SK-N-SH treated with all-trans-retinoic acid at 6 μM for 48 hours (cell line): ENCODE measurements around the gene PRKAR1B.

Experiments used
- ARNTL ChIP-seq: fragments of 450-650 bp; formaldehyde crosslinking; IDR thresholded peaks from 2 replicates; pipeline ENCODE4 v1.5.0; 2020; ENCODE audit warnings: low read depth, mild to moderate bottlenecking, moderate library complexity, borderline replicate concordance
- CSDC2 ChIP-seq: fragments of 250-450 bp; sonication (Bioruptor Pico); IDR thresholded peaks from 2 replicates; pipeline ENCODE4 v1.5.0; 2020; ENCODE audit warnings: mild to moderate bottlenecking, moderate library complexity
- ISL1 ChIP-seq: fragments of 250-450 bp; sonication (Bioruptor Pico); IDR thresholded peaks from 2 replicates; pipeline ENCODE4 v2.1.2; 2022; ENCODE audit warnings: mild to moderate bottlenecking, moderate library complexity
- PATZ1 ChIP-seq: fragments of 250-450 bp; sonication (Bioruptor Pico); IDR thresholded peaks from 2 replicates; pipeline ENCODE4 v1.8.0; 2020; ENCODE audit warnings: mild to moderate bottlenecking, moderate library complexity, borderline replicate concordance
- PPARA ChIP-seq: fragments of 250-450 bp; sonication (Bioruptor Pico); IDR thresholded peaks from 2 replicates; pipeline ENCODE4 v1.5.0; 2020; ENCODE audit warnings: mild to moderate bottlenecking, borderline replicate concordance
- RARB ChIP-seq: fragments of 250-450 bp; sonication (Bioruptor Pico); IDR thresholded peaks from 2 replicates; pipeline ENCODE4 v1.8.0; 2021; ENCODE audit warnings: mild to moderate bottlenecking, moderate library complexity
- TCF4 ChIP-seq: fragments of 250-450 bp; sonication (Bioruptor Pico); IDR thresholded peaks from 2 replicates; pipeline ENCODE4 v1.8.0; 2021; ENCODE audit warnings: mild to moderate bottlenecking, moderate library complexity, borderline replicate concordance
- TOX ChIP-seq: fragments of 250-450 bp; sonication (Bioruptor Pico); IDR thresholded peaks from 2 replicates; pipeline ENCODE4 v1.8.0; 2021; ENCODE audit warnings: mild to moderate bottlenecking, moderate library complexity, borderline replicate concordance
- ZFP3 ChIP-seq: fragments of 250-450 bp; sonication (Bioruptor Pico); IDR thresholded peaks from 2 replicates; pipeline ENCODE4 v1.5.0; 2020; ENCODE audit warnings: mild to moderate bottlenecking, moderate library complexity
- ZFP30 ChIP-seq: fragments of 450-650 bp; formaldehyde crosslinking; IDR thresholded peaks from 2 replicates; pipeline ENCODE4 v1.5.0; 2022; ENCODE audit warnings: mild to moderate bottlenecking, moderate library complexity
- ZNF565 ChIP-seq: fragments of 450-650 bp; formaldehyde crosslinking; conservative IDR thresholded peaks from 2 replicates; pipeline ENCODE4 v1.5.0; 2020; ENCODE audit warnings: low read depth, mild to moderate bottlenecking, moderate library complexity
- ZNF70 ChIP-seq: fragments of 450-650 bp; formaldehyde crosslinking; IDR thresholded peaks from 2 replicates; pipeline ENCODE4 v1.5.0; 2020; ENCODE audit warnings: mild to moderate bottlenecking, moderate library complexity
- ZNF8 ChIP-seq: fragments of 450-650 bp; formaldehyde crosslinking; IDR thresholded peaks from 2 replicates; pipeline ENCODE4 v1.5.0; 2020; ENCODE audit warnings: mild to moderate bottlenecking, moderate library complexity
- TF ChIP-seq, protein P1 (sequence below): fragments of 250-450 bp; sonication (Bioruptor Pico); IDR thresholded peaks from 2 replicates; pipeline ENCODE4 v1.5.0; 2020; ENCODE audit warnings: mild to moderate bottlenecking, moderate library complexity

DNA sequence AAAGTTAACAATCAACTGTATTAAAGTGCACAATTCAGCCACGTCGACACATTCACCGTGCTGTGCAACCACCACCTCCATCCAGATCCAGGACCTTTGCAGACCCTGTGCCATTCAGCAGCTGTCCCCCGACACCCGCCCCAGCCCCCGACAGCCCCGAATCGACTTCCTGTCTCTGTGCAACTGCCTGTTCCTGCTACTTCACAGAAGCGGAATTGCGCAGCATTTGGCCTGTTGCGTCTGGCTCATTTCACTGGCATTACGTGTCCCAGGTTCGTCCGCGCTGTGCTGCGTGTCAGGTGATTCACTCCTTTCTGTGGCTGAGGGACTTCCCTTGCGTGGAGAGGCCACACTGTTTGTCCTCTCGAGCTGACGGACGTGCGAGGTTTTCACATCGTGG is 33.8 kb downstream of the PRKAR1B start:
- TF ChIP-seq ARNTL (CRISPR knock-in tag) (no peak), ZNF8 (CRISPR knock-in tag) (no peak), PATZ1 (no peak), RARB (CRISPR knock-in tag) (no peak), ZFP3 (CRISPR knock-in tag) (no peak), TOX (no peak), ZFP30 (no peak), TCF4 (CRISPR knock-in tag) (no peak), ISL1 (CRISPR knock-in tag) (no peak), ZNF70 (CRISPR knock-in tag) (no peak), ZNF565 (CRISPR knock-in tag) (no peak), PPARA (CRISPR knock-in tag) (no peak), CSDC2 (CRISPR knock-in tag) (no peak)
- TF ChIP-seq, protein P1, sequence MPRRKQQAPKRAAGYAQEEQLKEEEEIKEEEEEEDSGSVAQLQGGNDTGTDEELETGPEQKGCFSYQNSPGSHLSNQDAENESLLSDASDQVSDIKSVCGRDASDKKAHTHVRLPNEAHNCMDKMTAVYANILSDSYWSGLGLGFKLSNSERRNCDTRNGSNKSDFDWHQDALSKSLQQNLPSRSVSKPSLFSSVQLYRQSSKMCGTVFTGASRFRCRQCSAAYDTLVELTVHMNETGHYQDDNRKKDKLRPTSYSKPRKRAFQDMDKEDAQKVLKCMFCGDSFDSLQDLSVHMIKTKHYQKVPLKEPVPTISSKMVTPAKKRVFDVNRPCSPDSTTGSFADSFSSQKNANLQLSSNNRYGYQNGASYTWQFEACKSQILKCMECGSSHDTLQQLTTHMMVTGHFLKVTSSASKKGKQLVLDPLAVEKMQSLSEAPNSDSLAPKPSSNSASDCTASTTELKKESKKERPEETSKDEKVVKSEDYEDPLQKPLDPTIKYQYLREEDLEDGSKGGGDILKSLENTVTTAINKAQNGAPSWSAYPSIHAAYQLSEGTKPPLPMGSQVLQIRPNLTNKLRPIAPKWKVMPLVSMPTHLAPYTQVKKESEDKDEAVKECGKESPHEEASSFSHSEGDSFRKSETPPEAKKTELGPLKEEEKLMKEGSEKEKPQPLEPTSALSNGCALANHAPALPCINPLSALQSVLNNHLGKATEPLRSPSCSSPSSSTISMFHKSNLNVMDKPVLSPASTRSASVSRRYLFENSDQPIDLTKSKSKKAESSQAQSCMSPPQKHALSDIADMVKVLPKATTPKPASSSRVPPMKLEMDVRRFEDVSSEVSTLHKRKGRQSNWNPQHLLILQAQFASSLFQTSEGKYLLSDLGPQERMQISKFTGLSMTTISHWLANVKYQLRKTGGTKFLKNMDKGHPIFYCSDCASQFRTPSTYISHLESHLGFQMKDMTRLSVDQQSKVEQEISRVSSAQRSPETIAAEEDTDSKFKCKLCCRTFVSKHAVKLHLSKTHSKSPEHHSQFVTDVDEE, result no peak
